Tibial nerve (tissue), 3 donors: ENCODE data around the gene MFAP3.

Experiments used
- CTCF ChIP-seq, 5 experiments: fragments of 200-600 bp in 3 of 5; fragments of 450-650 bp in 2 of 5; sonication (generic) in 3 of 5; IDR thresholded peaks; one replicate each; pipeline ENCODE4 v1.5.1; 2016 to 2019; ENCODE audit warnings: antibody characterized with exemption in 5 of 5, mild to moderate bottlenecking in 3 of 5, moderate library complexity in 2 of 5
- POLR2A ChIP-seq, 2 donors: fragments of 450-650 bp; IDR thresholded peaks; one replicate each; pipeline ENCODE4 v1.6.1; 2017; ENCODE audit warnings: antibody characterized with exemption in 2 of 2, mild to moderate bottlenecking in 2 of 2, moderate library complexity in 2 of 2

GRCh38 chr5:154015071-154015693, 23.6 kb upstream of the MFAP3 start:
- TF ChIP-seq CTCF (IDR thresholded peaks at IDR 0.05) (no peak), POLR2A (IDR thresholded peaks at IDR 0.05) (no peak)
